GM23248 (cell line): ENCODE measurements around the gene MBNL1.

Experiments
- EZH2 ChIP-seq: fragments of 200-600 bp; sonication (generic); IDR thresholded peaks from 2 replicates; pipeline ENCODE4 v1.6.1; 2018; ENCODE audit warnings: antibody characterized with exemption, mild to moderate bottlenecking; ENCODE audit not compliant: insufficient read depth, poor library complexity, severe bottlenecking
- EZH2phosphoT487 ChIP-seq: fragments of 200-600 bp; sonication (generic); IDR thresholded peaks from 2 replicates; pipeline ENCODE4 v1.6.1; 2018; ENCODE audit warnings: antibody characterized with exemption, moderate library complexity, mild to moderate bottlenecking, low read depth; ENCODE audit not compliant: insufficient read depth

DNA sequence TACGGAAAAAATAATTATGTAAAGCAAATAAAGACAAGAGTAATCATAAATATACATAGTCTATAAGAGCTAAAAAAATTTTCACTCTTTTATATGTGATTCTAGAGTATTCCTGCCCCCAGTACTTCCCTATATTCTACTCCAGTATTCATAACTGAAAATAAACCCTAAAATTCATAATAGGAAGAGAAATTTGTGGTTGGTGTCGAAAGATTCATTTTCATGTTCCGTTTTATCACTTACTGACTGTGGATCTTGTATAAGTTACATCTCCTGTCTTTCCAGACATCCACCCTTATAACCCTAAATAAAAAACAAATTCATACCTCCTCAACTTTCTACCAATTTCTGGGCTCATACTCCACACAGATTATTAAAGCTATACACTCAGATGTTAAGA is 16.0 kb upstream of the MBNL1 start:
- no peak for TF ChIP-seq EZH2
- no peak for TF ChIP-seq EZH2phosphoT487
